Head of caudate nucleus (tissue), 42 donors: ENCODE measurements around the gene MAT2B.

Experiments
- DNase-seq, 42 donors: peaks; one replicate each; pipeline versions ENCODE4 v3.0.0 to v3.0.0-alpha.2; 2020 to 2021; ENCODE audit warnings: mixed read lengths in 7 of 42
- intact Hi-C: fragments of 100-400 bp; cut with DNase I; formaldehyde crosslinking; loops from one replicate; pipeline ENCODE4 v1.15.0; 2022

Gene MAT2B

DNA sequence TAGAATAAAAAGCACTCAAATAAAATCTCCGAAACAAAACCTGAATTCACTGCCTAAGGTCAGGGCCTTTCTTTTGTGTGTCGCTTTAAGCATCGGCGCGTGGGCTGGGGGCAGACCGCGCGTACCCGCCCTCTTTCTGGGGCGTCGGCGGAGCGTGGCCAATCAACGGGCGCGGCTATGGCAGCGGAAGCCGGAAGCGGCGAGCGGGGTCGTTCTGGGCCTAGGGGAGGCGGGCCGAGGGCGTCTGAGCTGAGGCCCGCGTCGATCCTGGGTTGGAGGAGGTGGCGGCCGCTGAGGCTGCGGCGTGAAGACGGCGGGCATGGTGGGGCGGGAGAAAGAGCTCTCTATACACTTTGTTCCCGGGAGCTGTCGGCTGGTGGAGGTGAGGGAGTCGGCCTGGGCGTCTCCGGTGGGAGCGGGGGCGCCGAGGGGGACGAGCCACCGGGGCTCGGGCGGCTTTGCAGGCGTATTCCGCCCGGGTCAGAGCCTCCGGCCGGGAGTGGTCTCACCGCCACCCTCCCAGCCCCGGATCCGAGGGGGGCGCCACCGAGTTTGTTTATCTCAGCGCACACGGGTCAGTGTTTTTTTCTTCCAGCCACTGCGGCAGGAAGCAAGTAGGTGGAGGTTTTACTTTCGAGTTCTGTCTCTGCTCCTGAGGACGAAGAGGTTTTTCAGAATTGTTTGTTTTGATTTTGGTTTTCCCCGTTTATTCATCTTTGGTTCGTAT is at the start of gene MAT2B:
TSS of gene MAT2B (plus strand) at position 252 of the 727 bp plus-strand sequence. CDS start at position 320, 68 bp downstream.
- DNase-seq, result peak; percentile 88 to 98 (median 96)

DNA sequence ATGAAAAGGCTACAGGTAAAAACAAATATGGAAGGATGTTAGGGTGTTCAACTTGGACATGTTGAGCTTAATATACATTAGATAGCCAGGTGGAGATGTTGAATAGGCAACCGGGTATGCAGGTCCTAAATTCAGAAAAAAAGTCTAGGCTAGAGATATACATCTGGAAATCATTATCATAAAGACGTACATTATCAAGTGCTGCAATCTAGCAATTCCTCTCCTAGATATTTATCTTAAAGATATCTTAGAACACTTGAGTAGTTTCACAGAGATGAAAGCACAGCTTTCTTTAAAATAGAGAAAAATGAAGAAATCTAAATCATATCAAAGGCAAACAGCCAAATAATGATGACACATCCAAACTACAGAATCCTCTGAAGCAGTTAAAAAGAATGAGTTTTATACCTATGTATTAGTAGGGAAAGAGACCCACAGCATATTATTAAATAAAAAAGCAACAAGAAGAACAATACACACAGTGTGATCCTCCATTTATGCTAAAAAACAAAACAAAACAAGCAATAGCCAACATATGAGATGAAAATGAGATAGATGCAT is 49.3 kb upstream of the MAT2B start:
- intact Hi-C loops, result no loop called here
- no peak for DNase-seq

More for the DNA sequence above, at the start of gene MAT2B:
- intact Hi-C loops, result loop anchor here (1.0 kb wide), 1 partner anchor 45 kb away; the partner anchor contains the start of genes HMMR and NUDCD2

DNA sequence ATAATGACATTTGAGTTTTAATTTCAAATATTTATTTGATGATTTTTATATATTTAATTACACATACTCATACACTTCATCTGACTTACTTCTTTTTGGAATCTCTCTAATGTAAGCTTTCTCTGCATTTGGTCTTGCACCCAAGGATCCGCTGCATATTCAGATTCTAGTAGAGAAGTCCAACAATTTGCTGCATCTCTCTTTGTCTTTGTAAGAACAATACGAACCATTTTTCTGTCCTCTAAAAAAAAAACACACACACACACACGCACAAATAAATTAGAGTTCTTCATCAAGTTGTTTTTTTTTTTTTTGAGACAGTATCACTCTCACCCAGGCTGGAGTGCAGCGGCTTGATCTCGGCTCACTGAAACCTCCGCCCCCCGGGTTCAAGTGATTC is 48.6 kb upstream of the MAT2B start:
- DNase-seq, result no peak
- intact Hi-C loops, result no loop called here

DNA sequence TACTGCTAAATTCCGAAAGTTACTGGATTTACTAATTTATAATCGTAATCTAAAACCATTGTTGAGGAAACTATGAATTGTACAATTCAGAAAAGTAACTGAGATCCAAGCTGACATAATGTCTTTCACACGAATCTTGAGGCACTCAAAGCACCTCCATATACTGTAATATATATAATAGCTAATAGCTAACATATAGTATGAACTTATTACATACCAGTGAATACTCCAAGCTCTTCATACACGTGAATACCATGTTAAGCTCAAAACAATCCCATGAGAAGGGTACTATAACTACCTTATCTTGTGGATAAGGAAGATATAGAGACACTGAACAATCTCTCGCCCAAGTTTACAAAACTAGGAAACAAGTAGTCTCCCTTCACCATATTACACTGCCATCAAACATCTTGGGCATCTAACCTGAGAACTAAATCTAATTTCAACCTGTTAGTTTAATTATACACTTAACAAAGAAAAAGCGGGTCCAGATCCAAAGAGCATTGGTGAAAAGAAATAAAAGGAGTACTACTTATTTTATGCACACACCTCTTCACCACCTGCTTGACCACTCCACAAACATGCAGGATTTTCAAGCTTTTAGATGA is 46.5 kb upstream of the MAT2B start:
- intact Hi-C loops, result no loop called here
- no peak for DNase-seq

DNA sequence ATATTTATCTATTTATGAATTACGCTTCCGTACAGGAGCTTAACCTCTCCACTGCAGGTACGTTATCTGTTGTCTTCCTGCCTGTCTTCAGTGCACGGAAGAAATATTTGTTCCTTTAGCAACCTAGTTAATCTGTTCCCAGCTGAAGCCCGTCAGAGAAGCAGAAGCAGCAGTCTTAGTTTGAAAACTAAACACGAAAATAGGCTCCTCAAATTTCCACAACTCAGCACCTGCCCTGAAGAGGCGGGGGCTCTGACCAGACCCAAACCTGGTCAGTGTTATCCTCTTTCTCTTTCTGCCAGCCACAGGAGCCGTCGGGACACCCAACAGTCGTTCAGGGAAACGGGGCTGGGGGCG is 46.0 kb upstream of the MAT2B start:
- intact Hi-C loops, result no loop called here
- DNase-seq, result peak in 2 of 42 donors; percentile 7 to 12

DNA sequence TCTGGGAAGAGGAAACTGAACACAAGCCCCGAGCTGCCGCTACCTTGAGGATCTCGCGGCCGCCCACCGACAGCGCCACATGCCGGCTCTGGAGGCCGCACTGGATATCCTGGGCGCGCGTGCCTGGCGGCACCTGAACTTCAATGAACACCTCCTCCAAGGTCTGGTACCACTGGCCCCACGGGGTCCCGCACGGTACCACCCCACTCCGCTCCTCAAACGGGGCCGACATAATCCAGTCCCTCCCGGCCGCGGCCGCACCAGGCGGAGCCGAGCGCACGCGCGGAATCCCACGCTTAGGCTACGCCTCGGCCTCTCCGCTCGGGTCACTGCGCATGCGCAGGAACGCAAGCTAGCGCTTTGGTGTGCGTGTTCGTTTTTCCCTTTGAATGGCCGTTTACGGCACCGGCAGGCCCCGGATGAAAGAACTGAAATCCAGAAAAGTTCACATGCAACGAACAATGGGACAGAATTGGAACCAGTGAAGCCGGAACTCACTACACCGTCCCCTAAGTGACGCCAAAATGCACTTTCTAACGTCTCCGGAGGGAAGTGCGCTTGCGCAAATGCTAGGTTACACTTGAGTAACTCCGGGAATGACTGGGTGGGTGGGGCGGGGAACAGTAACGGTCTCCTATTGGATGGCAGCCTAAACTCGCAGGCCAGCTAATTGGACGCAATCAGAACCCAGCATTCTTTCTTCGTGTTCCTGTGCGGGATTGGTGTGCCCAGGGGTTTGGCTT is 45.4 kb upstream of the MAT2B start, which contains the start of gene NUDCD2:
TSS of gene NUDCD2 (minus strand) at position 284 of the 743 bp plus-strand sequence. CDS start at position 232, 52 bp downstream.
- intact Hi-C loops, result loop anchor here (1.0 kb wide), 1 partner anchor 45 kb away; the partner anchor contains the start of gene MAT2B
- DNase-seq, result peak; percentile 92 to 98 (median 96)

DNA sequence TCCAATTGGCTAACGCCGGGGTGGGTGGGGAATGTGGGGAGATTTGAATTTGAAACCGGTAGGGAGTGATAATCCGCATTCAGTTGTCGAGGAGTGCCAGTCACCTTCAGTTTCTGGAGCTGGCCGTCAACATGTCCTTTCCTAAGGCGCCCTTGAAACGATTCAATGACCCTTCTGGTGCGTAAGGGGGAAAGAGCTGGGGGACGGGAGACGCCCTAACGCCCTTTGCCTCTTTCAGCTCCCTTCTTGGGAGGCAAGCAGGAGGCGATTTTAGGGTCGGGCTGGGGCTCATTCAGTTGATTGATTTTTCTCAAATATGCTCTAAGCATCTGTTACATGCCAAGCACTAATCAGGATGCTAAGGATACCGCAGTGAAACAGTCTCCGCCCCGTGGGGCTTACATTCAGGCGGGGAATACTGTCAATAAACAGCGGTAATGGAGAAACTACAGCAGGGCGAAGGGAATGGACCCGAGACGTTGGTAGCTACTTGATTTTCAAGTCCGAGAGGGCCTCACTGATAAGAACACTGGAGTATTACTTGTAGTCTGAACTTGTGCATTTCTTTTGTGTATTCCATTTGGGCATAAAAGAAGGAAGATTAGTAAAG is 44.8 kb upstream of the MAT2B start, which contains the start of gene HMMR:
TSS of gene HMMR (plus strand) at position 71 of the 610 bp plus-strand sequence. CDS start at position 132, 61 bp downstream.
- intact Hi-C loops, result loop anchor here (1.0 kb wide), 1 partner anchor 45 kb away; the partner anchor contains the start of gene MAT2B
- DNase-seq, result peak in 1 of 42 donors; percentile 5

DNA sequence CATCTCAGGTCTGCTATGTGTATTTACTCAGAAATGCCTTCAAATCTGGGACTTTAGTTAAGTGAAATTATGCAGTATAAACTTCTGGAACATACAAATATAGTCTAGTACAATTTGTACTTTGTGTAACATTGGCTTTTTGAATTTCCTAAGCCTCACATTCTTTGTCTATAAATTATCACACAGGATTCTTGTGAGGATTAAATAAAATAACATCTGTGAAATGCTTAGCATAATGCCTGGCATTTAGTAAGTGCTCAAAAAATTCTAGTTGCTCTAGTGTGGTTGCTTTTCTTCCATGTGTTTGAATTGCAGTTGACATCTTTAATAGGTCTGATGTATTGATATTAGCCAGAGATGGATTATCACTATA is 42.4 kb upstream of the MAT2B start:
- intact Hi-C loops, result no loop called here
- no peak for DNase-seq

DNA sequence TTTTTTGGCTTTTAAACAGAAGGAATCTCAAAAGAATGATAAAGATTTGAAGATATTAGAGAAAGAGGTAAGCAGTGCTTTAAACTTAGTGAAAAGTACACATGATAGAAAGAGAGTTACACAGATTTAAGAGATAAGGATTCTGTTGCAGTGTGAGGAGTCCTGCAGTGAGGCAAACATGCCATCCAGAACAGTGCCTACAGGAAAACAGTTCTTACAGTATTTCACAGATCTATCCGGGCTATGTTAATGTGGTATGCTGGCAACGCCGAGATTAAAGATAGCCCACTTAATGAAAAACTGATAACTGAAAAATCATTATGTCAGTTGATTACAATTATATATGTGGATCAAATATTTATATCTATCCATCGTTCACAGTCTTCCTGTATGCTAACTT is 37.7 kb upstream of the MAT2B start:
- intact Hi-C loops, result no loop called here
- no peak for DNase-seq

DNA sequence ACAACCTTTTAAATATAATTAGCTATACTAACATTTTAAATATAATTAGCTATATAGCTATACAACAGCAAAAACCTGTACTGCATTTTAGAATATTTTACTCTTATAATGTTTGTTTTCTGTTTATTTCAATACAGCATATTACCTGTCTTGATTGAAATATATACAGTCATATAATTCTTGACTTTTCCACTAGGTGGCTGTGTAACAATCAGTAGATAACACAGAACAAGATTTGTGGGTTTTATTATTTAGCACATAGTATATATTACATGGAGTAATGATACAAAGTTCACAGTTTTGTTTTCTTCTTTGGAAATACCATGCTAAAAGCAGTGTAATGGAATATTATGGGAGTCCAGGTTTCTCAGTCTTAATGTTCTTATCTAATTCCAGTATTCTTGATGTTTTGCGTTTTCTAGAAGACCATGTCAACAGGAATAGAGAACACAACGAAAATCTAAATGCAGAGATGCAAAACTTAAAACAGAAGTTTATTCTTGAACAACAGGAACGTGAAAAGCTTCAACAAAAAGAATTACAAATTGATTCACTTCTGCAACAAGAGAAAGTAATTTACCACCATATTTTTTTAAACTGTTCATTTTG is 31.7 kb upstream of the MAT2B start:
- DNase-seq, result no peak
- intact Hi-C loops, result no loop called here

DNA sequence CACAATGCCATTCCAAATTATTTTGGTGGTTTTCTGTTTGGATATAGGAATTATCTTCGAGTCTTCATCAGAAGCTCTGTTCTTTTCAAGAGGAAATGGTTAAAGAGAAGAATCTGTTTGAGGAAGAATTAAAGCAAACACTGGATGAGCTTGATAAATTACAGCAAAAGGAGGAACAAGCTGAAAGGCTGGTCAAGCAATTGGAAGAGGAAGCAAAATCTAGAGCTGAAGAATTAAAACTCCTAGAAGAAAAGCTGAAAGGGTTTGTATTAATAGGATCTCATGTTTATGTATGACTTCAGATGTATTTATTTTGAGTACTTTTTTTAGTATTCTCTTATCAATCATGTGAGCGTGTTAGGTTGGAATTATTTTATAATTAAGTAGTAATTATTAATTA is 30.0 kb upstream of the MAT2B start:
- no peak for DNase-seq
- intact Hi-C loops, result no loop called here

DNA sequence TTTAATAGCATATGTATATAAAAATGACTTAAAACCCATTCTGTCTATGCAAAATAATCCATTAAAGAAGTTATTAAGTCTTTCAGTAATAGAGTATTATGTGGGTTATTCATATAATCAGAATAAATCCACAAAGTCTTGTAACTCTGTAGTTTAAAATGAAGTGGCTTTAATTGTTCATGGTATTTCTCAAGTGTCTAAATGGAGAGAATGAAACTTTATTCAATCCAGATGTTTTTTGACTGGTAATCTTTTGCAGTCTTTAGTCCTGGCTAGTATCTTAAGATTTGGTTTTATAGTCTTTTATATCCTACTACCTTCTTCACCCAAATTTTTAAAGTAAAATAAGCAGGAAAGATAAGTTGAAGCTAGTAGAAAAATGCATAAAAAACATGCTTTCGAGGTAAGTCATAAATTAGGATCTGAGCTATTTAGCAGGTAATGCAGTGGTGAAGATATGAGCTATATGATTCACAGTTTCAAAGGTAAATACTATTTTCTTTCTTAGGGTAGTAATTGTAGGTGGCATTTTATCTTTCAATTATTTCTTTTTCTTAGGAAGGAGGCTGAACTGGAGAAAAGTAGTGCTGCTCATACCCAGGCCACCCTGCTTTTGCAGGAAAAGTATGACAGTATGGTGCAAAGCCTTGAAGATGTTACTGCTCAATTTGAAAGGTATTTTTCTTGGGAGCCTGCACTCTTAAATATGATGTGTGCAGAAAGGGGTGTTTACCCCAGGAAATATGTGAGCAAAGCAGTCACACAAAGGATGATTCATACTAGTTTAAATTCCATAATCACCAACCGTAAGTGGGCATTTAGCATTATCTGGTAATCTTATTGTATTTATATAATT is 27.1 kb upstream of the MAT2B start:
- intact Hi-C loops, result no loop called here
- no peak for DNase-seq

DNA sequence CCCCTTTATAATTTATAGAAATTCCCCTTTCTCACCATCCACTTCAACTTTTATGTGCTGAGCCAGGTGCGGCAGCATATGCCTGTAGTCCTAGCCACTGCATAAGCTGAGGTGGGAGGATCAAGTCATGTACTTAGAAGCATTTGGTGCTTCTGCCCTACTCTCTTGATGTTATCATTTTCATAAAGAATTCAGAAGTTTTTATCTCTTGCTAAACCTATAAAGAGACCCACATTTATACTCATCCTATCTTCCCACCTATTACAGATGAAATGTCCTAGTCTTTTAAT is 26.5 kb upstream of the MAT2B start:
- no peak for DNase-seq
- intact Hi-C loops, result no loop called here

DNA sequence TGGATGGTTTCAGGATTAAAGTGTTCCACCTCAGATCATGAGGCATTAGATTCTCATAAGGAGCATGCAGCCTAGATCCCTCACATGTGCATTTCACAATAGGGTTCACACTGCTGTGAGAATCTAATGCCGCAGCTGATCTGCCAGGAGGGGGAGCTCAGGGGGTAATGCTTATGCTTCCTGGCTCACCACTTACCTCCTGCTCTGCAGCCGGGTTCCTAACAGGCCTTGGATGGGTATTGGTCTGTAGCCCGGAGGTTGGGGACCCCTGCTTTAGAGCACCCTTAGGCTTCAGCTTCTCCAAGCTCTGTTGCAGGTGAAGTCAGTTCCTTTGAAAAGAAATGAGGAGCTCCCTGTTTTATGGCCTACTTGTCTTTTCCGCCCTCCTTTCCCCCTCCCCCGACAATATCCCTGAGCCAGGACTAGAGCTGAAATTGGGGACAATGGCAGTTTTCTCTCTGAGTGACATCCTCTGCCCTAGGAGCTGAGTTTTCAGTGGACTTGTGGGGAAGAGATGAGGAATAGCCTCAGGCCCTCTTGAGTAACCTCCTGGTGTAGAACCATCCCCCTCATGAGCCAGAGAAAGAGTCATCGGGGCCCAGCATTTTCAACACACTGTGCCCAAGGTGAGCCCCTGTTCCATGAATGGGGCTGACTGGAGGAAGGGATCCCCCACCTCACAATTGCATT is 16.2 kb upstream of the MAT2B start:
- intact Hi-C loops, result no loop called here
- DNase-seq, result no peak

DNA sequence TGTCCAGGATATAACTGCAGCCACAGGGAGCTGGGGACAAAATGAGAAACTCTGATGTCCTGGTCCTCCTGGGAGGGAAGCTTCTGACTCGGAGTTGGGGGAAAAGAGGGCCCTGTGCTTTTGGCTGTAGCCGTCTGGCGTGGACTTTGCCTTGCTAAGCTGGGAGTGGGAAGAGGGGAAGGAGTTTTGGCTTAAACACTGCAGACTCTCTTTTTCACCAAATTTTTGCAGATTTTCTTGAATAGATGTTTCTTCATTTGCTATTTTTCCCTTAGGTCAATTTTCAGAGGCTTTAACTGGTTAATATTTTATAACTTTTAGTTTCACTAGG is 15.7 kb upstream of the MAT2B start:
- DNase-seq, result no peak
- intact Hi-C loops, result no loop called here

DNA sequence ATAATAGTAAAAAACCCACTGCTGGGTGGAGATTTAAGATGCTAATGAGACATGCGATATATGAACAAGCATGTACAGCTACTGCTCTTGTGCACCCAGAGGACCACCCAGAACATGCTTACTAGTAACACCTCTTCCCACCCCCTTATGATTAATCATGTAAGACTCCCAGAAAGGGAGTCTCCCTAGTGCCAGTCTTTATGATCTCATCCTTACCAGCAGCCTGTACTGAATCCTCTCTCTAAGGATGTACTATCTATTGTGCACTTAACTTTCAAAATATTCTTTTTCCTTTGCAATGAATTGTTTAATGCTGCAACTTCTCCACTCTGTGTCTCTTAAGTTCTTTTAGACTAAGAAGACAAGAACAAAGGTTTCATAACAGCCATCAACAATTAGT is 9.1 kb upstream of the MAT2B start:
- intact Hi-C loops, result no loop called here
- no peak for DNase-seq

DNA sequence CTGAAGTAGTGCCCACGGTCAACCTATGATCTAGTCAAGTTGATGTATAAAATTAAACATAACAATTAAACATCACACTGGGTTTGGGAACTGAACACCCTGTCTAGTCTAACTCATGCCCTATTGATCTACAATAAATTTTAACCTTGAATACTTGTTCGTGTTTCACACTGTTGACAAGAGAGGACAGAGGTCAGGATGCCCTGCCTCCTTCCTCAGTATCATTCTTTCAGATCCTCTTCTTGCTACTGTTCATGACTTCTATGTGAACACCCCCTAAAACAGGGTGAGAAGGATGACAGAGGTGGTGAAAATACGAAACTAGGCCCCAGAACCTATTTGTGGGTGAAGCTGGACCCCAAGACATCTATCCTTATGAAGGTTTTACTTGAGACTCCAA is 8.1 kb upstream of the MAT2B start:
- intact Hi-C loops, result no loop called here
- DNase-seq, result no peak

DNA sequence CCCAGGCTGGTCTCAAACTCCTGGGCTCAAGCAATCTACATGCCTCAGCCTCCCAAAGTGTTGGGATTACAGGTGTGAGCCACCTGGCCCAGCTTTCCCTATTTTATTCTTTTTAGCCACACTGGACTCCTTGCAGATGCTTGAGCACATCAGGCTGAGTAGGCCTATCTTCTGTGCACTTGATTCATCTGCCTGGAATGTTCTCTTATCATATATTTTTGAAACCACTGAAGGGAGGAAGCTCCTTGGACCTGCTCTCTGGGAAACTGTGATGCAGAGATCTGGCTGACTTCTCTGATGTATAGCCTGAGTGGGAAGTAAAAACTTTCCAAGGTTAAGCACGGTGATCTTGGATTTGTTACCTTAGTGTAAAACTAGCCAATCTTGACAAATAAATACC is 6.5 kb upstream of the MAT2B start:
- intact Hi-C loops, result no loop called here
- no peak for DNase-seq
